Esophagus (tissue), 2 donors: ENCODE results near the gene PSMA7. TPM values are rescaled to one million over a fixed set of nuclear protein-coding genes. Genes with fewer than 3 reads are reported as not detected.

Experiments
- H3K27ac ChIP-seq, 2 donors: one replicate each; pipeline ENCODE4 v1.5.1; 2013; ENCODE audit warnings: low read depth in 2 of 2, mild to moderate bottlenecking in 2 of 2, inconsistent platforms in 1 of 2, low read length in 1 of 2, moderate library complexity in 1 of 2
- H3K27me3 ChIP-seq, 2 donors: one replicate each; pipeline ENCODE4 v1.6.1; 2013; ENCODE audit warnings: low read length in 2 of 2, control low read depth in 1 of 2, mild to moderate bottlenecking in 1 of 2; ENCODE audit not compliant: insufficient read depth in 2 of 2, control insufficient read depth in 1 of 2
- H3K36me3 ChIP-seq, 2 donors: one replicate each; pipeline ENCODE4 v1.6.1; 2013; ENCODE audit warnings: low read length in 1 of 2; ENCODE audit not compliant: control insufficient read depth in 2 of 2, insufficient read depth in 2 of 2
- H3K4me1 ChIP-seq, 2 donors: one replicate each; pipeline ENCODE4 v1.6.1; 2013; ENCODE audit warnings: low read length in 1 of 2; ENCODE audit not compliant: control insufficient read depth in 2 of 2, insufficient read depth in 2 of 2
- H3K4me3 ChIP-seq, 2 donors: one replicate each; pipeline ENCODE4 v1.5.1; 2013; ENCODE audit warnings: low read length in 2 of 2, mild to moderate bottlenecking in 2 of 2, low read depth in 1 of 2, moderate library complexity in 1 of 2
- H3K9me3 ChIP-seq, 2 donors: one replicate each; pipeline ENCODE4 v1.6.1; 2013; ENCODE audit warnings: mild to moderate bottlenecking in 2 of 2, low read depth in 1 of 2, low read length in 1 of 2, moderate library complexity in 1 of 2; ENCODE audit not compliant: control insufficient read depth in 2 of 2, insufficient read depth in 1 of 2
- WGBS, 2 donors: extraction: QIAGEN DNeasy Blood & Tissue Kit; methylation state at CpG; one replicate each; pipeline ENCODE4 v1.1.7; 2013; 5-methylcytosine and 5-hydroxymethylcytosine counted together
- polyA plus RNA-seq, 2 donors: library from polyadenylated mRNA; stranded (reverse); fragments of 200-250 nt; gene quantifications; one replicate each; pipeline ENCODE4 v1.2.3, GENCODE V29; 2013
- donor health status: healthy with polysubstance abuse.
- donor health status: Bipolar disorder and iron deficiency.

Gene PSMA7
- polyA plus RNA-seq, 2 donors, result 96.8 to 294 TPM

DNA sequence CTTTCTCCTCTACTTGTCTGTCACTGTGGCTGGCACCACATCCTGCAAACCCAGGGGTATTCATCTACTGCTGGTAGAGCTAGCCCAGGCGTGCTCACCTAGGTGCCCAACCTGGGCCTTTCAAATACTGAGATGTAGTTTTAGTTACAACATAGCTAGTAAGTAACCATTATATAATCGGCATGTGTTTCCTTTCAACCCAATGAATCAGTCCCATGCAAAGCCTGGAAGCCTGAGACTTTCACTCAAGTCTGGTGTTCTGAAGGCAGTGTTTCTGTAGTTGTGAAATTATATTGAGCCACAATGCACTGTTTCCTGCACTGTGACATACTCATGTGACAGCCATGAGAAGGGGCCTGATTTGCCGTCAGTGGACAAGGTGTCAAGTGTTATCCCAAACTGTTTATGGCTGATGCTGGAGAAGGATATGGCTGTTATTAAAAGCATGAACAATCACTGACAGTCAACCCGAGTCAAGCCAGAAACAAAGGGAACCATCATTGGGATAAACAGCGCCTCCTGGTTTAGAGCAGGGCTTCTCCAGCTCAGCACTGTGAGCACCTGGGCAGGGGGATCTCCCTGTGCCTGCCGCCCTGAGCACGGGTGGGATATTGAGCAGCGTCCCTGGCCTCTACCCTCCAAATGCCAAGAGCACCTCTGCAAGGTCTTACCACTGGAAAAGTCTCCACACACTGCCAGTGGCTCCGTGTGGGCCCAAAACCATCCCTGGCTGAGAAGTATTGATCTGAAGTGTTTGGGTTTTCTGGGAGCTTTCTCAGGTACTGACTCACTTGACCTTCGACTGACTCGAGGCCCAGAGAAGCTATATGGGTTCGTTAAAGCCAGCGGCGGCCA, 1.6 kb downstream of the PSMA7 start:
- Histone ChIP-seq H3K27me3 (no peaks in the 10 kb centered on the region), H3K4me1 (peaks cover 6 to 21% of the 10 kb centered on the region in 2 donors), H3K4me3 (peak overlapping the region; percentile 83 to 98), H3K9me3 (no peaks in the 10 kb centered on the region), H3K36me3 (peaks cover 16 to 32% of the 10 kb centered on the region in 2 donors), H3K27ac (peak overlapping the region; percentile 82 to 99)
- WGBS, 2 donors, result 11 to 15% methylated on average over 14 of the region's 14 CpGs

GRCh38 chr20:62141043-62141396, 2.2 kb downstream of the PSMA7 start:
- Histone ChIP-seq H3K27ac (peak overlapping the region in 1 of 2 donors; percentile 82), H3K9me3 (no peaks in the 10 kb centered on the region), H3K4me1 (peaks cover 6 to 20% of the 10 kb centered on the region in 2 donors), H3K36me3 (peaks cover 19 to 32% of the 10 kb centered on the region in 2 donors), H3K27me3 (no peaks in the 10 kb centered on the region), H3K4me3 (peak overlapping the region in 1 of 2 donors; percentile 98)
- WGBS, 2 donors, result 67 to 68% methylated on average over 7 of the region's 7 CpGs

GRCh38 chr20:62139636-62140035, 3.6 kb downstream of the PSMA7 start:
- 91 to 92% methylated on average over 13 of the region's 13 CpGs for WGBS, 2 donors
- H3K9me3 ChIP-seq, result no peaks in the 10 kb centered on the region
- peaks cover 6 to 13% of the 10 kb centered on the region in 2 donors for H3K4me1 ChIP-seq
- no peak overlapping the region for H3K4me3 ChIP-seq
- no peaks in the 10 kb centered on the region for H3K27me3 ChIP-seq
- H3K36me3 ChIP-seq, result peaks cover 24 to 36% of the 10 kb centered on the region in 2 donors
- no peak overlapping the region for H3K27ac ChIP-seq

GRCh38 chr20:62138912-62139311, 4.3 kb downstream of the PSMA7 start:
- WGBS, 2 donors, result 92% methylated on average over 10 of the region's 10 CpGs
- H3K4me3 ChIP-seq, result no peak overlapping the region
- H3K27ac ChIP-seq, result no peak overlapping the region
- H3K4me1 ChIP-seq, result peaks cover 6 to 13% of the 10 kb centered on the region in 2 donors
- no peaks in the 10 kb centered on the region for H3K9me3 ChIP-seq
- peaks cover 24 to 37% of the 10 kb centered on the region in 2 donors for H3K36me3 ChIP-seq
- no peaks in the 10 kb centered on the region for H3K27me3 ChIP-seq

- Histone ChIP-seq H3K4me1 (peaks cover 6 to 16% of the 10 kb centered on the region in 2 donors), H3K27me3 (no peaks in the 10 kb centered on the region), H3K36me3 (peaks cover 24 to 42% of the 10 kb centered on the region in 2 donors), H3K27ac (no peak overlapping the region), H3K9me3 (no peaks in the 10 kb centered on the region), H3K4me3 (no peak overlapping the region)
- WGBS, 2 donors, result 80 to 89% methylated on average over 11 of the region's 11 CpGs
Measured at GRCh38 chr20:62138204-62138543, 5.0 kb downstream of the PSMA7 start.

- Histone ChIP-seq H3K27ac (no peak overlapping the region), H3K4me1 (peaks cover 6 to 19% of the 10 kb centered on the region in 2 donors), H3K4me3 (no peak overlapping the region), H3K36me3 (peaks cover 24 to 45% of the 10 kb centered on the region in 2 donors), H3K9me3 (no peaks in the 10 kb centered on the region), H3K27me3 (no peaks in the 10 kb centered on the region)
- 80 to 85% methylated on average over 8 of the region's 8 CpGs for WGBS, 2 donors
Measured at GRCh38 chr20:62137478-62138203, 5.6 kb downstream of the PSMA7 start.

DNA sequence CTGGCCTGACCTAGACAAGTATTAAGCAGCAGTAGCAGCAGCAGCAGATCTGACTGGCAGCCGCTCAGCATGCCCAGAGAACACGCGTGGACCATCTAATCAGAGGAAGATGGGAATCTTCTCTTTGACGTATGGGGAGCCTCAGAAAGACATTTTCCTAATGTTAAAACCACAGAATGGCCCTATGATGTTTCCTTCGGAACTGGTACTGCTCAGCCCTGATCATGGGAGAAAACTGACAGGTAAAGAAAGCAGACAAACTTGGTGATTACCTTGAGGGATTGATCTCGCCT, 6.2 kb downstream of the PSMA7 start:
- H3K27me3 ChIP-seq, result no peaks in the 10 kb centered on the region
- H3K36me3 ChIP-seq, result peaks cover 24 to 51% of the 10 kb centered on the region in 2 donors
- H3K4me3 ChIP-seq, result no peak overlapping the region
- H3K4me1 ChIP-seq, result peaks cover 6 to 22% of the 10 kb centered on the region in 2 donors
- 67 to 73% methylated on average over 6 of the region's 6 CpGs for WGBS, 2 donors
- H3K9me3 ChIP-seq, result no peaks in the 10 kb centered on the region
- H3K27ac ChIP-seq, result no peak overlapping the region

DNA sequence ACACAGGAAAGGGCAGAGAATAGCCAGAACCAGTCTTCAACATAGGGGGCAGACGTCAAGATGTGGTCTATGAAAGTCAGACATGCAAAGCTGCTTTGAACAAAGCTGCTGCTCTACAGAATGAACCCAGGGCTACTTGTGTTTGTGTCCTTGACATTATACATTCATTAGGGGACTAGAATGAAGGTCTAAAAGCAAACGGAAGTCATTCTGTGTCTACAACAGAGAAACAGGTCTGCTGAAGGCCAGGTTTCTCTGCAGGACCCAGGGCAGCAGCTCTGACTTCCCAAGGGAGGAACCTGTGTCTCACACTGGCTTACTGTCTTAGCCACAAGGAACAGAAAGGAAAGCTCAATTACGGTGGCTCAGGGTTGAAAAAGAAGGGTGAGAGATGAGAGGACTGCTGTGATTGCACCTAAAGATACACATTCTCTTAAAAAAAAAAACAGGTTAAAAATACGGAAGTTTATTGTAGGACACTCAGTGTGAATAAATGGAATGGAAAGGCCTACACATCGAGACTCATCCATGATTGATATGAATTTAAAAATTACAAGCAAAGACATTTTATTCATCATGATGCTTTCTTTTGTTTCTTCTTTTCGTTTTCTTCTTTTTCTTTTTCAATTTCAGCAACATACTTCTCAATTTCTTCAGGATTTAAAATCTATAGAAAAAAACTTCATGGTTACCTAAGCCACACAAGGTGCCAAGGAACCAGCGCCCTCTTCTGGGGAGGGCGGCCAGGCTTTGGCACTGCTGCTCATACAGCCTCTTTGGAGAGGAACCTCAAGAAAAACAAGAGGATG, 6.7 kb downstream of the PSMA7 start:
- Histone ChIP-seq H3K36me3 (peaks cover 27 to 57% of the 10 kb centered on the region in 2 donors), H3K4me3 (no peak overlapping the region), H3K27ac (no peak overlapping the region), H3K9me3 (no peaks in the 10 kb centered on the region), H3K27me3 (no peaks in the 10 kb centered on the region), H3K4me1 (peaks cover 6 to 19% of the 10 kb centered on the region in 2 donors)
- WGBS, 2 donors, result 49% methylated on average over 8 of the region's 8 CpGs

DNA sequence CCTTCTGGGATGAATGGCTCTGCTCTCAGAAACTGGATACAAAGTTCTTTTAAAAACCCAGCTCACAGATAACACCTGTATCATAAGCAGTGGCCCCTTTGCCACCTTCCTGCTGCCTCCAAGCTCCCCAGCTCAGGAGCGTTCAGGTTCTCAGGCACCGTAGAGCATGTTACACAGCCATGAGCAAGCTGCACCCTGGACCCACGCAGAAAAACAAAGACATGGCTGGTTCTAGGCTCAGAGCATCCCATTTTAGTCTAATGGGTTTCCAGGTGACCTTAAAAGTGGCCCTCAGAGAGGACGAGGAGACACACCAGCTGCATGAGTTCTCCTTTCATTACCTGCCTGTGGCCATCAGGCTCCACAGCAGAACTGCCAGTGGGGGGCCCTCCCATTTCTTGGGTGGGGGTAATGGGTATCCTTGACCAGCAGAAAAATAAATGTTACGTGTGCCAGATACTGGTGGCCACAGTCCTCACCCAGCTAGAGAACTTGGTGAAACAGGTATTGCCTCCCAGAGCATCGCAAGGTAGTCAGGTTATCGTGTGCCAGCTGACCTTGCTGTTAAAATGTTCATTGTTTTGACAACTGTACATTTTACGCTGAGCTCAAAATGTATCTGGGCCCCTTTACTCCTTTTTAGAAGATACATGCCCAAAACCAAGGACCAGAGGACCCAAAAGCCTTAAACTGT, 7.5 kb downstream of the PSMA7 start:
- WGBS, 2 donors, result 89 to 92% methylated on average over 8 of the region's 8 CpGs
- no peak overlapping the region for H3K27ac ChIP-seq

More for the DNA sequence above, 7.5 kb downstream of the PSMA7 start:
- no peak overlapping the region for H3K4me3 ChIP-seq
- H3K36me3 ChIP-seq, result peaks cover 34 to 65% of the 10 kb centered on the region in 2 donors
- peaks cover 2 to 13% of the 10 kb centered on the region in 2 donors for H3K4me1 ChIP-seq
- H3K27me3 ChIP-seq, result no peaks in the 10 kb centered on the region
- H3K9me3 ChIP-seq, result no peaks in the 10 kb centered on the region
